Upper lobe of left lung (tissue), 6 donors: Measurements from ENCODE around the gene SPDYE2B. TPM values are rescaled to one million over a fixed set of nuclear protein-coding genes. Genes with fewer than 3 reads are reported as not detected.
"Not testable (repeated sequence)": the region's sequence is repeated elsewhere in the genome, so short reads cannot be mapped to it uniquely, and the experiment has no call there.

Experiments used
- ATAC-seq, 2 donors: fragments of 200-7000 bp; cut with Tn5 transposase; one replicate each; pipeline ENCODE4 v1.9.1; 2022; ENCODE audit warnings: mild to moderate bottlenecking in 2 of 2, moderate library complexity in 2 of 2; ENCODE audit not compliant: low FRiP score in 2 of 2
- DNase-seq, 2 donors: peaks; one replicate each; pipeline ENCODE4 v3.0.0-alpha.2; 2019 to 2020
- H3K27ac ChIP-seq, 4 donors: fragments of 200-600 bp; sonication (generic); one replicate each; pipeline ENCODE4 v1.5.1; 2016 to 2019
- H3K27me3 ChIP-seq, 4 donors: fragments of 200-600 bp; sonication (generic); one replicate each; pipeline ENCODE4 v1.5.1; 2017 to 2019
- H3K36me3 ChIP-seq, 4 donors: fragments of 200-600 bp; sonication (generic); one replicate each; pipeline ENCODE4 v1.5.1; 2016 to 2019
- H3K4me1 ChIP-seq, 4 donors: fragments of 200-600 bp; sonication (generic); one replicate each; pipeline ENCODE4 v1.5.1; 2018 to 2019
- H3K4me3 ChIP-seq, 4 donors: fragments of 200-600 bp; sonication (generic); one replicate each; pipeline ENCODE4 v1.5.1; 2017 to 2019; ENCODE audit warnings: mild to moderate bottlenecking in 2 of 4, moderate library complexity in 1 of 4
- H3K9me3 ChIP-seq, 4 donors: fragments of 200-600 bp; sonication (generic); one replicate each; pipeline ENCODE4 v1.5.1; 2018 to 2019
- WGBS, 2 donors: methylation state at CpG; one replicate each; pipeline ENCODE4 v1.1.5; 2017 to 2018; 5-methylcytosine and 5-hydroxymethylcytosine counted together
- small RNA-seq, 4 donors: library from RNA; depleted of rRNA; stranded (forward); fragments of <200 nt; gene quantifications; one replicate each; pipeline ENCODE3, GENCODE V24; 2016
- total RNA-seq, 6 donors: library from RNA; depleted of rRNA in 4 of 6; stranded (reverse); fragments of >200 nt in 4 of 6; gene quantifications; one replicate each; pipeline versions ENCODE4 v1.1.0 to v1.2.1, GENCODE V29; 2016 to 2021
- donor health status: DM: no; HTN: no; CAD: no; lungs with moderate emphysema.
- donor health status: DM: no; HTN: yes; CAD: no; lungs with severe emphysema.

Gene SPDYE2B
- total RNA-seq, 6 donors from 2014 or later: not detected

DNA sequence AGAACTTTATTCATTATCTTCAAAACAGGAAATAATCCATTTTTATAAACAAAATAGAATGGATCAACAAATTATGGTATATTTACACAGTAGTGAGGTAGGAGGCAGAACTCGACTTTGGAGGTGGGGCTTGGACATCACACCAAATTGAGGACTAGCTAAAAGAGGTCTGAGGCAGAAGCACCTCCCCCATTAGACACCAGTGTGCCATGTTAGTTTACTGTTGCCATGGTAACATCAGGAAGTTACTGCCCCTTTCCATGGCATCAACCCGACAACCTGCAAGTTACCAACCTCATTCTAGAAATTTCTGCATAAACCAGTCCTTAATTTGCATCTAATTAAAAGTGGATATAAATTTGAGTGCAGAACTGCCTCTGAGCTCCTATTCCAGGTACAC is 45.9 kb downstream of the SPDYE2B start:
- not testable (repeated sequence) for H3K4me3 ChIP-seq, H3K27ac ChIP-seq, H3K27me3 ChIP-seq, DNase-seq, H3K36me3 ChIP-seq, ATAC-seq, H3K4me1 ChIP-seq, H3K9me3 ChIP-seq
- 50% methylated on average over 1 of the region's 2 CpGs for WGBS, 2 donors

DNA sequence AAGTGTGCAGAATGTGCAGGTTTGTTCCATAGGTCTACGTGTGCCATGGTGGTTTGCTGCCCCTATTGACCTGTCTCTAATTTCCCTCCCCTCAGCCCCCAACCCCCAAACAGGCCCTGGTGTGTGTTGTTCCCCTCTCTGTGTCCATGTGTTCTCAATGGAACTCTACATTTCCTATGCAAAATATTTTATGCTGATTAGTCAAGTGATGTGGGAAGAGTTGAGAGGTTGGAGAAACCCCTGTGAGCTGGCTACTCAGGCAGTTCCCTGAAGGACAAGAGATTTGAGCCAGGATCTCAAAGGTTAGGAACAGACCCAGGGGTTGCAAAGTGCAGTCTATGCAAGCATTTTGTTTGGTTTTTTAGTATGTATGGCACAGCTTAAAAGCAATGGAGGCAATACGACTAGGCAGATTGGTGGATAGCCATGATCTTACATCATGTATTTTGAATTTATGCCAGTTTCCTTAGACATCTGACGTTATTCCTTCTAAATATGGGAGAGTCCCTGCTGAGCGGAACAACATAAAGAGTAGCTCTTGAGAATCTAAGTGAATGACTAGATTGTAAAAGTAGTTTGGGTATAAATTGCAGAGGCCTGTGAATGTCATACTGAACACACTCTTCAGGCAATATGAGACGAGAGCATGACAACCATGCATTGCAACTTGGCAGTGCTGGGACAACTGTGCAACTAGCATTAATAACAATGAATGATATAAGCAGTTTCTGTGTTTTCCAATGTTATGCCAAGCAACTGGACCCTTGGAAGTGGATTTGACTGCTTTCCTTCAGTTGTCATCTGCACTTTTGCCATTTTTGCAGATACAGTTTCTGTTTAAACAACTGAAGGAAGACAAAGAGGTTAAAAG is 47.8 kb downstream of the SPDYE2B start:
- not testable (repeated sequence) for H3K27me3 ChIP-seq, H3K9me3 ChIP-seq, DNase-seq, ATAC-seq, H3K4me3 ChIP-seq, H3K36me3 ChIP-seq, H3K27ac ChIP-seq, H3K4me1 ChIP-seq
- 73 to 76% methylated on average over 5 of the region's 5 CpGs for WGBS, 2 donors

DNA sequence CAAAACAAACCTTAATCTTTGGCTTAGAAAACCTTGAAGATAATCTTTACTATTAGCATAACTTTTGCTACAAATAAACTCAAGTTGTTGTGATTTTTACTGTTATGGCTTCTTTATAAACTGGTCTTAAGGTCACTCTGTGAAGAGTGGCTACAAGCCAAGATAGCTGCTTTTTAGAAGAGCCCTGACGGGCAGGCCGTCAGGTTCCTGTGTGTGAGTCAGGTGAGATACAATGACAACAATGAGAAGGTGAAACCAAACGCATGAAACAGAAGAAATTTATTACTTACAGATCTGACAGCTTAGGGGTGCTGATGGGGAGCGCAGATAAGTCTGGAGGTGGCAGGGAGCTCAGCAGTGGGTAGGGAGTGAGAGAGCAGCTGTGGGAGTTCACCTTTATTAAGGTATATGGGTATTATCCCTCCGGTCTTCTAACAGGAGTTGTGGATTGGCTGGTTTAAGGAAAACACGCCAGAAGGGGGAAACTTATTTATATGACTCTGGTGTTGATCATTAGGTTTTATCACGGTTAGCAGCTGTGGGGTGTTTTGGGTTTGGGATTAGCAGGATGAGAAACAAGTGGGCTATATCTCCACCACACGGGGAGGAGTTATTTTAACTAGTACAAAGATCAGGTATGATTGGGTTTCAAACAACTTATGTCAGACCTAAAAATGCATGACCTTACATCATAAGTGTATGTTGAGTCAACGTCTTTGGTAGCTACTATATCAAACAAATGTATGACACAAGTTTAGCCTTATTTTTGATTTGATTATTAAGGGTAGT is 49.0 kb downstream of the SPDYE2B start:
- H3K27me3 ChIP-seq, H3K36me3 ChIP-seq, ATAC-seq, DNase-seq, H3K9me3 ChIP-seq, H3K4me3 ChIP-seq, H3K4me1 ChIP-seq, H3K27ac ChIP-seq: not testable (repeated sequence)
- 72 to 74% methylated on average over 9 of the region's 9 CpGs for WGBS, 2 donors

Small RNAs within 50 kb of the gene (small RNA-seq; reads per million reads assigned to genes)
- gene AC105052.3 (0 reads per million in 4 donors), gene UPK3BL1 (0 reads per million in 4 donors)

Other genes with a start within 250 kb of the SPDYE2B start
- gene ORAI2, start 216.7 kb upstream of the SPDYE2B start, total RNA-seq: 10 to 100 TPM in 5 of 6 donors, 1 to 10 TPM in 1; 9.4 to 35.2 (median 30.5) TPM
- gene ALKBH4, start 185.5 kb upstream of the SPDYE2B start, total RNA-seq: 10 to 100 TPM; 10.4 to 34.2 (median 18.2) TPM
- gene LRWD1, start 185.3 kb upstream of the SPDYE2B start, total RNA-seq: 10 to 100 TPM; 13.2 to 33.8 (median 31.6) TPM
- gene POLR2J, start 171.4 kb upstream of the SPDYE2B start, total RNA-seq: 10 to 100 TPM; 15.2 to 37.1 (median 26.6) TPM
- gene RASA4B, start 132.5 kb upstream of the SPDYE2B start, total RNA-seq: 10 to 100 TPM in 4 of 6 donors, 1 to 10 TPM in 2; 4.8 to 31.6 (median 22.3) TPM
- gene UPK3BL2, start 106.6 kb upstream of the SPDYE2B start, total RNA-seq: 10 to 100 TPM in 4 of 6 donors, 1 to 10 TPM in 2; 3.0 to 30.4 (median 16.6) TPM
- 1 to 10 TPM in 1 of 6 donors, under 1 TPM in 1, not detected in 4; 0.23 to 1.1 TPM for gene SPDYE2, start 99.1 kb upstream of the SPDYE2B start, total RNA-seq
- gene POLR2J3, start 77.7 kb upstream of the SPDYE2B start, total RNA-seq: 100 to 1,000 TPM in 1 of 6 donors, 10 to 100 TPM in 5; 17.2 to 147 (median 32.8) TPM
- 100 to 1,000 TPM in 1 of 6 donors, 10 to 100 TPM in 4, 1 to 10 TPM in 1; 8.7 to 132 (median 41.7) TPM for gene RASA4, start 33.6 kb upstream of the SPDYE2B start, total RNA-seq
- gene UPK3BL1, start 7.5 kb upstream of the SPDYE2B start, total RNA-seq: 10 to 100 TPM; 17.0 to 99.3 (median 30.0) TPM
- gene POLR2J2, start 21.3 kb downstream of the SPDYE2B start, total RNA-seq: 10 to 100 TPM in 2 of 6 donors, 1 to 10 TPM in 4; 2.1 to 24.3 (median 5.6) TPM
- gene FAM185A, start 98.7 kb downstream of the SPDYE2B start, total RNA-seq: 10 to 100 TPM in 5 of 6 donors, 1 to 10 TPM in 1; 6.2 to 55.5 (median 13.5) TPM